Activated CD4-positive, alpha-beta T cell treated with anti-CD3 and anti-CD28 coated beads, Interleukin-2, amount 10 ng/mL, durations not matched to agents 24 days and 14 days (primary cell): ENCODE results near the gene CHRNA9. TPM values are rescaled to one million over a fixed set of nuclear protein-coding genes. Genes with fewer than 3 reads are reported as not detected.

ENCODE experiments used
- DNase-seq: peaks from one replicate; pipeline ENCODE4 v3.0.0; 2022
- H3K27ac Mint-ChIP-seq: one replicate; pipeline ENCODE4 v1.8.0; 2022; ENCODE audit warnings: mild to moderate bottlenecking, mixed read lengths
- H3K27me3 Mint-ChIP-seq: one replicate; pipeline ENCODE4 v1.8.0; 2022; ENCODE audit warnings: mixed read lengths
- H3K36me3 Mint-ChIP-seq: one replicate; pipeline ENCODE4 v1.8.0; 2022; ENCODE audit warnings: low read depth, mild to moderate bottlenecking, mixed read lengths
- H3K4me1 Mint-ChIP-seq: one replicate; pipeline ENCODE4 v1.8.0; 2021; ENCODE audit warnings: mixed read lengths
- H3K4me3 Mint-ChIP-seq: one replicate; pipeline ENCODE4 v1.8.0; 2022; ENCODE audit warnings: mild to moderate bottlenecking, moderate library complexity, mixed read lengths
- H3K9me3 Mint-ChIP-seq: one replicate; pipeline ENCODE4 v1.8.0; 2021; ENCODE audit warnings: mixed read lengths
- intact Hi-C: fragments of 100-400 bp; cut with micrococcal nuclease; formaldehyde crosslinking; loops from one replicate; pipeline ENCODE4 v1.15.1; 2023
- total RNA-seq: library from RNA; stranded (reverse); gene quantifications from 2 replicates; pipeline ENCODE4 v1.2.3, GENCODE V29; 2022

Gene CHRNA9
- total RNA-seq, 1 donor from 2014 or later = not detected

DNA sequence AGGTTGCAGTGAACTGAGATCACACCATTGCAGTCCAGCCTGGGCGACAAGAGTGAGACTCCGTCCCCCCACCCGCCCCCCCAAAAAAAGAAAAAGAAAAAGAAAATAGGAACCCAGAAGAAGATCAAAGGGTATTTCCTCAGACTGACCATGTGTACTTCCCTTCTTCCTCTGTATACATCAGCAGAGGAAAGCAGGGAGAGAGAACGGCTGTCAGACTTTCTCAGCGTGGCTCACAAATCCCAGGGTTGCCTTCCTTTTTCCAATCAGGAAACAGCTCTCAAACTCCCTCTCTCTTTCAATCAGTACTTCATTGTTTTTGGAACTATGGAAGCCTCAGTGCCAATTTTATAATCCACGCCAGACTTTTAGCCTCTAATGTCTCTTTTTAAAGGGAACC, 59.1 kb downstream of the CHRNA9 start:
- DNase-seq = no peak
- Mint-ChIP-seq H3K27me3 (peaks cover 7% of the 10 kb centered on the region), H3K4me3 (no peak overlapping the region), H3K36me3 (no peaks in the 10 kb centered on the region), H3K4me1 (no peaks in the 10 kb centered on the region), H3K9me3 (no peaks in the 10 kb centered on the region), H3K27ac (peak overlapping the region; percentile 40)
- intact Hi-C loops = no loop called here

DNA sequence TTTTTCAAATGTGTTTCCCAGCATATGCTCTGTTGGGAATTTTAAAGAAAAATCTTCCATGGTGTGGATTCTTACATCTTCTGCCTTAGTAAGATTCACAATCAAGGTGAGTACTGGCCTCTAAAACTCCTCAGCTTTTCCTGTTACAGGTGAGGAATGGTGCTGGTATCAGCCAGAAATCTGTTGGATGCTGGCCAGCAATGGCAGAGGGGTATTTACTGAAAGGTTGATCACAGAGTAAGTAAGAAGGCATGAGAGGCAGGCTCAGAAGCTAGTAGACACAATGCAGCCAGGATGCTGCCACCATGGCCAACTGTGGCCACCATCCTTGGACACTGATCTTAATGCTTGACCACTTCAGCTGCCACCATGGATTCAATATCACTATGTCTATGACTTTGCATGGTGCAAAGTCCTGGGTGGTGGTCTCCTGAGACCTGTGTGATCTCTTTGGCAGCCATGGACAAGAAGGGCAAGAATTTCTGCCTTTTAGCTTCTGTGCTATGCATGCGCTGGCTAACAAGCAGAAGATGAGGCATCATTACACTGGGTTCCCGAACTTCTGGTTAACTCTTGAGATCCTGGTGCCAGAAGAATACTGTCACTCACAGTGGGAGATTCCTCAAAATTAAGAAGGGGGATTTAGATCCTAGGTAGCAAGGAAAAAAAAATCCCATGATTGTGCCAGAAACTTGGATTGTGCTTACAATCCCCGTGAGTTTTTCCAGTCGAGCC, 60.2 kb downstream of the CHRNA9 start:
- H3K27ac Mint-ChIP-seq = no peak overlapping the region
- H3K36me3 Mint-ChIP-seq = no peaks in the 10 kb centered on the region
- no peaks in the 10 kb centered on the region for H3K4me1 Mint-ChIP-seq
- intact Hi-C loops = no loop called here
- H3K27me3 Mint-ChIP-seq = peaks cover 7% of the 10 kb centered on the region
- no peak for DNase-seq
- H3K9me3 Mint-ChIP-seq = peaks cover 5% of the 10 kb centered on the region
- no peak overlapping the region for H3K4me3 Mint-ChIP-seq

DNA sequence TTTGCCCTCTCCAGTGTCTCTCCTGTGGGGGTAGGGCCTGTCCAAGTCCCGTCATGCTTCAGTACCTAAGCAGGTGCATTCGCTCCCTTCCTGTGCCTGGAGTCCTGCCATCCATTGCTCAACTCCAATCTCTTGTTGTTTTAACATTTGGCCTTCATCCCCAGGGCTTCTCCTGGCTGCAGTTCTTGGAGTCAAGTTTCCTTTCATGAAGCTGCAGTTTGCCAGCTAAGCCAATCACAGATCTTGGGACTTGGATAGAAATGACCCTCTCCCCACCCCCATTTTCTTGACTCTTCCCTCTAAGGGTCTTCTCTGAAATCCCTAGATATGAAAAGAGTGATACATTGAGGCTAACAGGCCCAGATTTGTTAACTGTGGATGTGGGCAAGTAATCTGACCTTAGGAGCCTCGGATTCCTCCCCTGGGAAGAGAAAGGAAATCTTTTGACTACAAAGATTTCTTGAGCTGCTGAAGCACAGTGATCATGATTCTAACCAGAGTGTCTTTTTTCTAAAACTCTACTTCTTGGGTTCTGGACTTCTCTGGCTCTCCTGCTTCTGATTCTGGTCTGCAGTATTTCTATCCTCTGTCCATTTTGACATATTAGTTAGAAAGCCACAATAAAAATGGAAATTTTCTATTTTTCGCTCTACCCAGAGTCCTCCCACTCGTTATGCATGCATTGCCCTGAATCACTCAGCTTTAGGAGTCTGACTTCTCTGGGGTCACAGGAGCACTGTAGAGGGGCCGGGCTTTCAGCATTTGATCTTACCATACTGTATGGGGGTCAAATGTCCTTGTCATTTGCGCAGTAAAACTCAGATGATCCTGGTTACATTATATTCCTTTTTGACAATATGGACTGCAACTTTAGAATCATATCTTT, 61.0 kb downstream of the CHRNA9 start:
- Mint-ChIP-seq H3K4me3 (no peak overlapping the region), H3K4me1 (no peaks in the 10 kb centered on the region), H3K27me3 (peaks cover 7% of the 10 kb centered on the region), H3K27ac (no peak overlapping the region), H3K9me3 (peaks cover 5% of the 10 kb centered on the region), H3K36me3 (no peaks in the 10 kb centered on the region)
- DNase-seq = no peak
- intact Hi-C loops = no loop called here

DNA sequence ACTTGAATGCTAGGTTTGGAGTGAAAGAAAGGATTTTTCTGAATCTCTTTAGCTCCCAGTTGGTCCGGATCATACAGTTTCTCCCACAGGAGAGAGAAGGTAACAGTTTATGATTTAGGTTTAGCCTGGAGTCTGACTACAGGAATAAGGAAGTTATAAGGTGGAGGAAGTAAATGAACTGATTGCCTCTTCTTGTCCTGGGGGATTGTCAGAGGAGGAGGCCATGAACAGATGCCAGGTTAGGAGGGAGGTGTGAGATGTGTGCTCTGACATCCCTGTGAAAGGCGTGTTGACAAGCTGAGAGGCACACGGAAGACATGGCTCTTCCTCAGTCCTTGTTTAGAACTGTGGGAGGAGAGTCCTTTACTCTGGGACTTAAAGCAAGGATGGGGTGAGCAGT, 64.4 kb downstream of the CHRNA9 start:
- H3K4me1 Mint-ChIP-seq = no peaks in the 10 kb centered on the region
- intact Hi-C loops = no loop called here
- no peaks in the 10 kb centered on the region for H3K36me3 Mint-ChIP-seq
- H3K9me3 Mint-ChIP-seq = peaks cover 8% of the 10 kb centered on the region
- DNase-seq = no peak
- H3K27ac Mint-ChIP-seq = no peak overlapping the region
- no peak overlapping the region for H3K4me3 Mint-ChIP-seq
- no peaks in the 10 kb centered on the region for H3K27me3 Mint-ChIP-seq

DNA sequence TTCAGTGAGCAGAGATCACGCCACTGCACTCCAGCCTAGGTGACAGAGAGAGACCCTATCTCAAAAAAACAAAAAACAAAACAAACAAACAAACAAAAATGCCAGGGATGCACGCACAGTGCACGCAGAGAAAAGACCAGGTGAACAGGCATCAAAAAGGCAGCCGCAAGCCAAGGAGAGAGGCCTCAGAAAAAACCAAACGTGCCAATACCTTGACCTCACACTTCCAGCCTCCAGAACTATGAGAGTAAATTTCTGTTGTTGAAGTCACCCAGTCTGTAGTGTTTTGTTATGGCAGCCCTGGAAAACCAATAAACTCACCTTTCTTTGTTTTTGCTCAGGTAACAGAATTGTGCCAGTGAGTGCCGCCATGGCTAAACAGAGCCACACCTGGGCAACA, 66.0 kb downstream of the CHRNA9 start:
- H3K4me1 Mint-ChIP-seq = no peaks in the 10 kb centered on the region

DNA sequence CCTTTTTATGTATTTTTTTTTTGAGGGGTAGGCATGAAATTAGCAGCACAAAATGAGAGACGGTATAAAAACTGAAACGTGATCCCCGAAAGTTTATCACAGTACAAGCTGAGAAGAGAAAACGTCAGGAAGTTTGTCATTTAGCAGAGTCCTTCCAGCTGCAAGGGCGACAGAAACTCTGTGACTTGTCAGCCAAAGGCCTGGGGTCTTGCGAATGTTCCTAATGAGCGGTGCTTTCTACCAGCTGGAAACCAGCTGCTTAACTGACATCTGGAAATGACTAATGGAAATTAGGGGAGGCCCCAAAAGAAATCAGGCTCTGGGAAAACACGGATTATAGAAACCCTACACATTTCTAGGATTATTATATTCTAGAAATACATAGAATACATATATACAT, 66.5 kb downstream of the CHRNA9 start:
- peaks cover 4% of the 10 kb centered on the region for H3K36me3 Mint-ChIP-seq
- H3K4me3 Mint-ChIP-seq = no peak overlapping the region
- peaks cover 16% of the 10 kb centered on the region for H3K9me3 Mint-ChIP-seq
- intact Hi-C loops = no loop called here
- no peaks in the 10 kb centered on the region for H3K27me3 Mint-ChIP-seq
- no peak overlapping the region for H3K27ac Mint-ChIP-seq
- H3K4me1 Mint-ChIP-seq = no peaks in the 10 kb centered on the region
- no peak for DNase-seq

More for the DNA sequence above, 66.0 kb downstream of the CHRNA9 start:
- intact Hi-C loops = no loop called here
- no peak for DNase-seq
- H3K36me3 Mint-ChIP-seq = peaks cover 4% of the 10 kb centered on the region
- peaks cover 16% of the 10 kb centered on the region for H3K9me3 Mint-ChIP-seq
- H3K27ac Mint-ChIP-seq = no peak overlapping the region
- H3K4me3 Mint-ChIP-seq = no peak overlapping the region
- no peaks in the 10 kb centered on the region for H3K27me3 Mint-ChIP-seq

DNA sequence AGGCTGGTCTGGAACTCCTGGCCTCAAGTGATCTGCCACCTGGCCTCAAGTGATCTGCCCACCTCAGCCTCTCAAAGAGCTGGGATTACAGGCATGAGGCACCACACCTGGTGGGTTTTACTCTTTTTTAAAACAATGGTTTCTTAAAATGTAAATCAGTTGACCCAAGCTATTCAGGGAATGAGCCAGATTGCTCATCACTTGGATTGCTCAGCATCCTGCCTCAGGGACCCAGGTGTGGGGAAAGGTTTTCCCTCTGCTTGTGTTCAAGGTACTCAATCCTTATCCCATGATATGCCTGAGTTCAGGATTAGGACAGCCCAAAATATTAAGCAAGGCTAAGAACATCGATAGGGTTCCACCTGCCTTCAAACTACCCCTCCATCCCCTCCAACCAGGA, 67.4 kb downstream of the CHRNA9 start:
- Mint-ChIP-seq H3K4me3 (no peak overlapping the region), H3K4me1 (no peaks in the 10 kb centered on the region), H3K9me3 (peaks cover 22% of the 10 kb centered on the region), H3K27ac (no peak overlapping the region), H3K27me3 (no peaks in the 10 kb centered on the region), H3K36me3 (peaks cover 8% of the 10 kb centered on the region)
- no peak for DNase-seq
- intact Hi-C loops = no loop called here

DNA sequence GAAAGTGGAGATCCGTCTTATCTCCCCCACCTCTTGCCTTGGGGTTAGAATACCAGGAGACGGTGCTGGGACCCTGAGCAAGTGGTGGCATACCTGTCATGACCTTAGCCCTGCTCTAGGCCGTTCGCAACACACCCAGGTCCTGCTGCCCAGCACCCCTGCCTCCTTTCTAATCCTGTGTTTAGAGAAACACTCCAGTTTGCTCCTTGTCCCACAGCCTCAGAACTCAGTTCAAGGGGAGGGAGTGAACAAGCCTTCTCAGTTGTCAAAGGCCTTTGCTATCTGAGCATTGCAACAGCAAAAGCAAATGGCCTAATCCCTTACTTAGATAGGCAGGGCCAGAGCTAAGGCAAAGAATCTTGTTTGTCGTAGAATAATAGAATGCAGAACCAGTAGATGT, 67.9 kb downstream of the CHRNA9 start:
- peaks cover 11% of the 10 kb centered on the region for H3K36me3 Mint-ChIP-seq
- intact Hi-C loops = no loop called here
- H3K27ac Mint-ChIP-seq = no peak overlapping the region
- no peak for DNase-seq
- peaks cover 26% of the 10 kb centered on the region for H3K9me3 Mint-ChIP-seq
- H3K27me3 Mint-ChIP-seq = no peaks in the 10 kb centered on the region
- no peaks in the 10 kb centered on the region for H3K4me1 Mint-ChIP-seq
- no peak overlapping the region for H3K4me3 Mint-ChIP-seq

Other genes with a start within 250 kb of the CHRNA9 start
- gene RHOH, start 138.3 kb upstream of the CHRNA9 start, total RNA-seq = 98.1 and 107 TPM in 2 replicates